BLaER1 treated with 17β-estradiol and CSF1 and Interleukin-3, amounts not matched to agents 10 nM and 100 nM (cell line): ENCODE measurements around the gene ZBTB39.
"Not testable (repeated sequence)": the region's sequence is repeated elsewhere in the genome, so short reads cannot be mapped to it uniquely, and the experiment has no call there.

ENCODE experiments used
- H3K27ac ChIP-seq, 11 experiments: shearing (Covaris generic); formaldehyde crosslinking; 2 replicates each; pipeline ENCODE4 v1.8.1; 2022
- H3K27me3 ChIP-seq, 11 experiments: shearing (Covaris generic); formaldehyde crosslinking; 2 replicates each; pipeline ENCODE4 v1.8.1; 2022
- H3K36me3 ChIP-seq, 11 experiments: shearing (Covaris generic); formaldehyde crosslinking; 2 replicates each; pipeline ENCODE4 v1.8.1; 2022
- H3K4me1 ChIP-seq, 10 experiments: shearing (Covaris generic); formaldehyde crosslinking; 2 replicates each; pipeline ENCODE4 v1.8.1; 2022
- H3K4me2 ChIP-seq, 11 experiments: shearing (Covaris generic); formaldehyde crosslinking; 2 replicates each; pipeline ENCODE4 v1.8.1; 2022
- H3K4me3 ChIP-seq, 10 experiments: shearing (Covaris generic); formaldehyde crosslinking; 2 replicates each; pipeline ENCODE4 v1.8.1; 2022
- H3K9ac ChIP-seq, 11 experiments: shearing (Covaris generic); formaldehyde crosslinking; 2 replicates each; pipeline ENCODE4 v1.8.1; 2022
- H3K9me3 ChIP-seq, 11 experiments: shearing (Covaris generic); formaldehyde crosslinking; replicated peaks in 1 of 11; 2 replicates each; pipeline ENCODE4 v1.8.1; 2022
- H4K20me1 ChIP-seq, 11 experiments: shearing (Covaris generic); formaldehyde crosslinking; 2 replicates each; pipeline ENCODE4 v1.8.1; 2022
- Cebpa-rat ChIP-seq, 11 experiments: shearing (Covaris generic); IDR thresholded peaks; 2 replicates each; pipeline ENCODE4 v1.8.1; 2022

Gene ZBTB39, protein sequence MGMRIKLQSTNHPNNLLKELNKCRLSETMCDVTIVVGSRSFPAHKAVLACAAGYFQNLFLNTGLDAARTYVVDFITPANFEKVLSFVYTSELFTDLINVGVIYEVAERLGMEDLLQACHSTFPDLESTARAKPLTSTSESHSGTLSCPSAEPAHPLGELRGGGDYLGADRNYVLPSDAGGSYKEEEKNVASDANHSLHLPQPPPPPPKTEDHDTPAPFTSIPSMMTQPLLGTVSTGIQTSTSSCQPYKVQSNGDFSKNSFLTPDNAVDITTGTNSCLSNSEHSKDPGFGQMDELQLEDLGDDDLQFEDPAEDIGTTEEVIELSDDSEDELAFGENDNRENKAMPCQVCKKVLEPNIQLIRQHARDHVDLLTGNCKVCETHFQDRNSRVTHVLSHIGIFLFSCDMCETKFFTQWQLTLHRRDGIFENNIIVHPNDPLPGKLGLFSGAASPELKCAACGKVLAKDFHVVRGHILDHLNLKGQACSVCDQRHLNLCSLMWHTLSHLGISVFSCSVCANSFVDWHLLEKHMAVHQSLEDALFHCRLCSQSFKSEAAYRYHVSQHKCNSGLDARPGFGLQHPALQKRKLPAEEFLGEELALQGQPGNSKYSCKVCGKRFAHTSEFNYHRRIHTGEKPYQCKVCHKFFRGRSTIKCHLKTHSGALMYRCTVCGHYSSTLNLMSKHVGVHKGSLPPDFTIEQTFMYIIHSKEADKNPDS

DNA sequence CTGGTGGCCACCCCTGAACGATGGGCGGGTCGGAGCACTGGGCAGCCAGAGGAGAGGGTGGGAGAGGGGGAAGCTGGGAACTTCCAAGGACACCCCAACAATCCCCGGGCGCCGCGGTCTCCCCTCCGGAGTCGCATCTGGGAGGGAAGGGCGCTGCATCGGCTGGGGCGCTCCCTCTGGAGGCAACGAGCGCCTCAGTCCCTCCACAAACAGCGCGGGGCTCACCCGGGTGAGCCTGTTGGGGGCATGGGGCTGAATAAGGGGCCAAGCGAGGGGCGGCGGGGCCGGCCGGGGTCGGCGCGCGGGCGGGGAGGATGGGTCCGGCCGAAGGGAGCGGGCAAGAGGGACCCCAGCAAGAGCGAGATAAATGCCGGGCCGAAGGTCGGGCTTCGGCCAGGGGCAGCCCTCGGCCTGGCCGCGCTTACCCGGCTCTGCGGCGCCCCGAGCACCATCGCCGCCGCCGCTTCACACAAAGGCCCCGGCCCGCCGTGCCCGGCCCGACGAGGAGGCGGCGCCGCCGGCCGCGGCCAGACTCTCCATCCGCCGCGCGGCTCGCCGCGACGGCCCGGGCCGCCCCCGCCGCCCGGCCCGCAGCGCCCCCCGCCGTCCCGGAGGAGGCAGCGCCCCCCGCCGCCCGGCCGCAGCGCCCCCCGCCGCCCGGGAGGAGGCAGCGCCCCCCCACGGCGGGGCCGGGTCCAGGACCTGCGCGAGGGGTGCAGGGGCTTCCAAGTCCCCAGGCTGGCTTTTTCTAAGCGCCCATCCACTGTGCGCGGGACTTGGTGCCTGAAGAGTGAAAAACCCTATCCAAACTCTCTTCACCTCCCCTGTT is at the start of gene ZBTB39:
Gene ZBTB39, minus strand, starts transcription at position 567 of the 829 bp plus-strand sequence. CDS start 1,629 bp downstream, outside the sequence.
- H3K27ac ChIP-seq, result peak within 1 kb of the TSS; percentile 74 to 94 (median 92)
- H3K9me3 ChIP-seq, result no peaks in the 10 kb centered on the region

DNA sequence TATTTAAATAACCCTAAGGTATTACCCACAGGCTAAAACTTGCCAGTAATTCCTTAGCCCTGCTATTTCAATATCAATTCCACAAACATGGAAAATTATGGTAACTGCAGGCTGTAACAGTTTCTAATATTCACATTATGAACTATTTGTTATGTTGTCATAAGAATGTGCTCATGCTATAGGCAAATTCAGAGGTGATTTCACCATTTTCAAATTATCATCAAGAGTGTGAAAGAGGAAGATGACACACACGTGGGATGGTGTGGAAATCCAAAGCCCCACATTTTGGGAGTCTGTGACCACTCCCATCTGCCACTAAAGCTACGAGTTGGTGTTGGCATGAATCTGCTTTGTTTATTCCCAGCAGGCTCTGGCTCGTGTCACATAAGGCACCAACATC is 49.5 kb upstream of the ZBTB39 start:
- TF ChIP-seq Cebpa-rat (IDR thresholded peaks at IDR 0.05), result 0 out of 22 replicates have a peak, but pooled peaks of 1 of the 11 experiments have one; percentile 21
- peaks cover 0 to 32% (median 10%) of the 10 kb centered on the region in 10 experiments; a peak in 12 of 20 replicates for H3K4me1 ChIP-seq
- H3K4me3 ChIP-seq, result no peak overlapping the region
- peak overlapping the region in 1 of 11 experiments; percentile 34; a peak in 1 of 22 replicates for H3K9ac ChIP-seq
- no peaks in the 10 kb centered on the region for H4K20me1 ChIP-seq
- H3K27me3 ChIP-seq, result no peaks in the 10 kb centered on the region
- peak overlapping the region in 5 of 11 experiments; percentile 37 to 66 (median 58); a peak in 9 of 22 replicates for H3K27ac ChIP-seq
- H3K9me3 ChIP-seq, result peaks cover 0 to 10% (median 7%) of the 10 kb centered on the region in 11 experiments; a peak in 7 of 22 replicates
- peak overlapping the region in 5 of 11 experiments; percentile 28 to 81 (median 69); a peak in 10 of 22 replicates for H3K4me2 ChIP-seq
- H3K36me3 ChIP-seq, result peaks cover 36 to 71% (median 56%) of the 10 kb centered on the region in 11 experiments

More for the DNA sequence above, at the start of gene ZBTB39:
- H3K4me3 ChIP-seq, result peak within 1 kb of the TSS; percentile 73 to 96 (median 91)
- peaks cover 12 to 56% (median 27%) of the 10 kb centered on the region in 10 experiments for H3K4me1 ChIP-seq
- peak within 1 kb of the TSS; percentile 92 to 98 (median 96) for H3K9ac ChIP-seq
- H3K4me2 ChIP-seq, result peak within 1 kb of the TSS; percentile 77 to 97 (median 93)
- H3K27me3 ChIP-seq, result no peaks in the 10 kb centered on the region
- TF ChIP-seq Cebpa-rat (IDR thresholded peaks at IDR 0.05), result no peak
- peaks cover 35 to 39% (median 37%) of the 10 kb centered on the region in 11 experiments for H3K36me3 ChIP-seq
- H4K20me1 ChIP-seq, result peaks cover 16 to 48% (median 40%) of the 10 kb centered on the region in 11 experiments; a peak in 21 of 22 replicates

DNA sequence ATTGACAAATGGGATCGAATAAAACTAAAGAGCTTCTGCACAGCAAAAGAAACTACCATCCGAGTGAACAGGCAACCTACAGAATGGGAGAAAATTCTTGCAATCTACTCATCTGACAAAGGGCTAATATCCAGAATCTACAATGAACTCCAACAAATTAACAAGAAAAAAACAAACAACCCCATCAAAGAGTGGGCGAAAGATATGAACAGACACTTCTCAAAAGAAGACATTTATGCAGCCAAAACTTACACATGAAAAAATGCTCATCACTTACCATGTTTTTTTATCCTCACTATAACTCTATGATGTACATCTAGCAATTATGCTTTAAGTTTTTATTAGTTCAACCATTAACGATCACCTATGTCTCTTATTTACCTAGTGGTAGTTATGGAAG is 47.6 kb upstream of the ZBTB39 start:
- Histone ChIP-seq H3K4me1 (peaks cover 0 to 51% (median 18%) of the 10 kb centered on the region in 10 experiments; a peak in 13 of 20 replicates), H3K36me3 (peaks cover 17 to 52% (median 37%) of the 10 kb centered on the region in 11 experiments), H3K9me3 (peaks cover 0 to 10% (median 7%) of the 10 kb centered on the region in 11 experiments; a peak in 7 of 22 replicates)
- not testable (repeated sequence) for H3K9ac ChIP-seq, H3K27ac ChIP-seq, H3K4me3 ChIP-seq, H4K20me1 ChIP-seq, H3K4me2 ChIP-seq, H3K27me3 ChIP-seq

DNA sequence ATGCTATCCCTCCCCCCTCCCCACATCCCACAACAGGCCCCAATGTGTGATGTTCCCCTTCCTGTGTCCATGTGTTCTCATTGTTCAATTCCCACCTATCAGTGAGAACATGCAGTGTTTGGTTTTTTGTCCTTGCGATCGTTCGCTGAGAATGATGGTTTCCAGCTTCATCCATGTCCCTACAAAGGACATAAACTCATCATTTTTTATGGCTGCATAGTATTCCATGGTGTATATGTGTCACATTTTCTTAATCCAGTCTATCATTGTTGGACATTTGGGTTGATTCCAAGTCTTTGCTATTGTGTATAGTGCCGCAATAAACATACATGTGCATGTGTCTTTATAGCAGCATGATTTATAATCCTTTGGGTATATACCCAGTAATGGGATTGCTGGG is 46.8 kb upstream of the ZBTB39 start:
- Histone ChIP-seq H3K4me1 (peaks cover 0 to 58% (median 26%) of the 10 kb centered on the region in 10 experiments; a peak in 14 of 20 replicates), H3K9me3 (peaks cover 0 to 10% (median 7%) of the 10 kb centered on the region in 11 experiments; a peak in 7 of 22 replicates)

DNA sequence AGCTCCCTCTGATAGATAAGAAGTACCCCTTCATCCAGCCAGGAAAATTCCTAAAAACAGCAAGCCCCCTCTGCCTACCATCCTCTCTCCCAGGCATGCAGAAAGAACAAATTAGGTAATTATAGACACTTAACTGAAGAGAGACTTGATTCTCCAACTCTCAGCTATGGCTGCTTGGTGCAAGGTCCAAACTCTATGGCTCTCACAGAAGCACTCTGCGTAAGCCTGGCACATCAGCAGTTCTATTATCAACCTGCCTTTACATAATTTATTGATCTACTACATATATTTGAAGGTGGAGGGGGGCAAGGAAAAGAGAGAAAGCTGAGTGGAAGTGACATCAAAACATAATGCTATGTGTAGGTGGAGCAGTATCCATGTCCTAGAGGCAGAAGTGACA is 44.7 kb upstream of the ZBTB39 start:
- Histone ChIP-seq H3K9me3 (peaks cover 0 to 10% (median 7%) of the 10 kb centered on the region in 11 experiments; a peak in 7 of 22 replicates), H3K9ac (no peak overlapping the region), H3K27ac (no peak overlapping the region), H3K27me3 (no peaks in the 10 kb centered on the region), H3K4me3 (no peak overlapping the region), H4K20me1 (no peaks in the 10 kb centered on the region; a peak in 1 of 22 replicates), H3K4me1 (peaks cover 9 to 63% (median 42%) of the 10 kb centered on the region in 10 experiments; a peak in 18 of 20 replicates), H3K36me3 (peaks cover 0 to 23% (median 8%) of the 10 kb centered on the region in 11 experiments; a peak in 14 of 22 replicates), H3K4me2 (no peak overlapping the region)
- TF ChIP-seq Cebpa-rat (IDR thresholded peaks at IDR 0.05), result no peak

More for the DNA sequence above, 46.8 kb upstream of the ZBTB39 start:
- not testable (repeated sequence) for H3K4me3 ChIP-seq, H3K27me3 ChIP-seq, H4K20me1 ChIP-seq, H3K9ac ChIP-seq, H3K4me2 ChIP-seq, H3K27ac ChIP-seq
- peaks cover 9 to 45% (median 29%) of the 10 kb centered on the region in 11 experiments; a peak in 21 of 22 replicates for H3K36me3 ChIP-seq

DNA sequence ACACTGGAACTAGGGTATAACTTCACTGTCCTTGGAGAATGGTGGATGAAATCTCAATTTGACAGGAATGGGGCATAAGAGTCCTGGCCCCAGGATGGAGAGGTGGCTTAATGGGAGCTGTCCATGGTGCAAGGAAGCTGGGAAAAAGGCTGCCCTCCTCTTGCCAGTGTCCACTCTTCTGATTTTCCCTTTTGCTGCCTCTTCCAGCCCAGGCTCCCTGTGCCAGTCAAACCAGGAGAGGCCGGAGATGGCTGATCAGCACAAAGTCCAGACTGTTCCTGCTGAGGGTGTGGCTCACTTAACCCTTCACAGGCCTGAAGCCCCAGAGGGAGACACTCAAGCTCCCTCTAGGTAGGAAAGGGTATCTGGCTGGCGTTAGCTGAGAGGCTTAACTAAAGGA is 43.5 kb upstream of the ZBTB39 start, which contains the start of gene MYO1A:
Gene MYO1A, minus strand, starts transcription at position 240 of the 400 bp plus-strand sequence. CDS start 1,806 bp downstream, outside the sequence.
- peak within 1 kb of the TSS in 7 of 11 experiments; percentile 14 to 95 (median 93); a peak in 12 of 22 replicates for H3K4me2 ChIP-seq
- TF ChIP-seq Cebpa-rat (IDR thresholded peaks at IDR 0.05), result no peak
- H3K9me3 ChIP-seq, result peaks cover 0 to 10% (median 7%) of the 10 kb centered on the region in 11 experiments; a peak in 7 of 22 replicates
- no peaks in the 10 kb centered on the region for H3K27me3 ChIP-seq
- peaks cover 9 to 60% (median 40%) of the 10 kb centered on the region in 10 experiments; a peak in 18 of 20 replicates for H3K4me1 ChIP-seq
- no peak within 1 kb of the TSS for H3K9ac ChIP-seq
- H3K27ac ChIP-seq, result peak within 1 kb of the TSS in 3 of 11 experiments; percentile 70 to 81 (median 80); a peak in 5 of 22 replicates
- peaks cover 0 to 12% (median 7%) of the 10 kb centered on the region in 11 experiments; a peak in 12 of 22 replicates for H3K36me3 ChIP-seq
- H3K4me3 ChIP-seq, result no peak within 1 kb of the TSS
- no peaks in the 10 kb centered on the region; a peak in 1 of 22 replicates for H4K20me1 ChIP-seq

DNA sequence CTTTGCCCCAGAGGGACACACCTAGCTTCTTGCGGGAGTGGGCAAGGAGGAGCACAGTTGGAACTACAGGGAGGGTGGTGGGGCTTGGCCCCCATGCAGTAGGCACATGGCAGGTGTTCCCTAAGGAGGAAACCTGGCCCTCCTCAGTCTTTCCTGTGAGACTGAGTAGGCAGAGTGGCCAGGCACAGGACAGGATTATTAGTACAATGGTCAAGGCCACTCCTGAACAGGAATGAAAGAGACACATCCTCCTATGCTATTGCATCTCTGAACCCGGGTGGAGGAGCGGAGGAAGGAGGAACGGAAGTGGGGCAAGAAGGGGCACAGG is 42.7 kb upstream of the ZBTB39 start:
- Histone ChIP-seq H4K20me1 (no peaks in the 10 kb centered on the region; a peak in 1 of 22 replicates), H3K36me3 (peaks cover 0 to 4% (median under 1%) of the 10 kb centered on the region in 11 experiments; a peak in 5 of 22 replicates), H3K27me3 (no peaks in the 10 kb centered on the region), H3K4me2 (peak overlapping the region in 7 of 11 experiments; percentile 14 to 95 (median 93); a peak in 12 of 22 replicates), H3K27ac (peak overlapping the region in 3 of 11 experiments; percentile 70 to 81 (median 80); a peak in 5 of 22 replicates), H3K9ac (no peak overlapping the region), H3K4me3 (no peak overlapping the region), H3K4me1 (peaks cover 9 to 57% (median 40%) of the 10 kb centered on the region in 10 experiments; a peak in 18 of 20 replicates), H3K9me3 (peaks cover 0 to 4% (median 2%) of the 10 kb centered on the region in 11 experiments; a peak in 4 of 22 replicates)
- TF ChIP-seq Cebpa-rat (IDR thresholded peaks at IDR 0.05), result no peak
